MM.1S (cell line): Measurements from ENCODE around the gene GUCY1A2.

Experiments
- EZH2 ChIP-seq: fragments of 300-600 bp; sonication (generic); optimal IDR thresholded peaks from 2 replicates; pipeline ENCODE3; 2017; ENCODE audit warnings: low read depth, mild to moderate bottlenecking, antibody characterized with exemption, low read length, mixed read lengths
- TF ChIP-seq, protein P1 (sequence below): fragments of 300-600 bp; sonication (generic); IDR thresholded peaks from 2 replicates; pipeline ENCODE4 v1.5.1; 2016; ENCODE audit warnings: antibody characterized with exemption, low read length, mixed read lengths

DNA sequence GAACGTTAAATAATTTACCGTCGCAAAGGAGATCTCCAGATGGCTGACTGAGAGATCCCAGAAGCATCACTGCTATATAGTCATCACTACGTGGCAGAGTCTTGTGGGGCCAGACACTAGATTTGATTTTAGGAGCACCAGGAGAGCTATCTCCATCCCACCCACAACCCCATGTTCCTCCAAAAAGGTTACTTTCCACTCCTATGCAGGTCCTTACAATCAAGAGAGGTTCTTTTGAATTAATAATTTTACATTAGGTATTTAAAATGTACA lies 19.4 kb downstream of the GUCY1A2 start:
- TF ChIP-seq, protein P1, sequence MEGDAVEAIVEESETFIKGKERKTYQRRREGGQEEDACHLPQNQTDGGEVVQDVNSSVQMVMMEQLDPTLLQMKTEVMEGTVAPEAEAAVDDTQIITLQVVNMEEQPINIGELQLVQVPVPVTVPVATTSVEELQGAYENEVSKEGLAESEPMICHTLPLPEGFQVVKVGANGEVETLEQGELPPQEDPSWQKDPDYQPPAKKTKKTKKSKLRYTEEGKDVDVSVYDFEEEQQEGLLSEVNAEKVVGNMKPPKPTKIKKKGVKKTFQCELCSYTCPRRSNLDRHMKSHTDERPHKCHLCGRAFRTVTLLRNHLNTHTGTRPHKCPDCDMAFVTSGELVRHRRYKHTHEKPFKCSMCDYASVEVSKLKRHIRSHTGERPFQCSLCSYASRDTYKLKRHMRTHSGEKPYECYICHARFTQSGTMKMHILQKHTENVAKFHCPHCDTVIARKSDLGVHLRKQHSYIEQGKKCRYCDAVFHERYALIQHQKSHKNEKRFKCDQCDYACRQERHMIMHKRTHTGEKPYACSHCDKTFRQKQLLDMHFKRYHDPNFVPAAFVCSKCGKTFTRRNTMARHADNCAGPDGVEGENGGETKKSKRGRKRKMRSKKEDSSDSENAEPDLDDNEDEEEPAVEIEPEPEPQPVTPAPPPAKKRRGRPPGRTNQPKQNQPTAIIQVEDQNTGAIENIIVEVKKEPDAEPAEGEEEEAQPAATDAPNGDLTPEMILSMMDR = no peak
- TF ChIP-seq EZH2 = no peak
